HG02938 (cell line): ENCODE results near the gene DAO.

Source experiments
- ATAC-seq: cut with Tn5 transposase; IDR thresholded peaks from one replicate; pipeline ENCODE4 v1.9.1; 2021; ENCODE audit warnings: mild to moderate bottlenecking, moderate library complexity; ENCODE audit not compliant: unreplicated experiment

The DAO gene

DNA sequence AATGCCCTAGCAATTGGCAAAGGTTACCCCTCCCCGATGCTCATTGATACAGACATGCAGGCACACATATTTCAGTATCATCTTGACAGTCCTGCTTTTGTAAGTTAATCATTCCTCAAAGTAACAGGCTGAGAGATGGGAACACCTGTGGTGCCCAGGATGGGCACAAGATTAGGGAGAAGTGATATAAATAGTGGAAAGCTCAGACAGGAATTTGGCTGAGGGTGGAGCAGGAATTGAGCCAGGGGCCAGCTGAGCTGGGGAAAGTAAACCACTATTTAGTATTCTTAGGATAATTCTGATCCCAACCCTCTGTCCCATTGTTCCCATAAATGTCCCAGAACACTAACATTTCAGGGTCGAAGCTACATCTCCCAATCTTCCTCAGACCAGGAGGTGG is 38.3 kb downstream of the DAO start:
- no peak for ATAC-seq

DNA sequence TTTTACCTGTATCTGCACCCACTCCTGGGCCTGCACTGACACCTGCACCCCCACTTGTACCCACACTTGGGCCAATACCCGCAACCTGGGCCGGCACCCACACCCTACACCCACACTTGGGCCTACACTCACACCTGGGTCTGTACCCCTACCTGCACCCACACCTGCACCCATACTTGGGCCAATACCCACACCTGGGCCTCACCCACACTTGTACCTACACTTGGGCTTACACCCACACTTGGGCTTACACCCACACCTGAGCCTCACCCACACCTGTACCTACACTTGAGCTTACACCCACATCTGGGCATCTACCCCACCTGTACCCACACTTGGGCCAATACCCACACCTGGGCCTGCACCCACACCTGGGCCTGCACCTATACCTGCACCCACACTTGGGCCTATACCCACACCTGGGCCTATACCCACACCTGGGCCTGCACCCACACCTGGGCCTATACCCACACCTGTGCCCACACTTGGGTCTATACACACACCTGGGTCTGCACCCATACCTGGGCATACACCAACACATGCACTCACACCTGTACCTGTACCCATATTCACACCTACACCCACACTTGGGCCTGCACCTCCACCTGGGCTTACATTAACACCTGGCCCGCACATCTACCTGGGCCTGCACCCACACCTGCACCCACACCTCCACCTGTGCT is 39.2 kb downstream of the DAO start:
- no peak for ATAC-seq

- ATAC-seq, result no peak
Observed at GRCh38 chr12:108921946-108922345, 42.1 kb downstream of the DAO start.

DNA sequence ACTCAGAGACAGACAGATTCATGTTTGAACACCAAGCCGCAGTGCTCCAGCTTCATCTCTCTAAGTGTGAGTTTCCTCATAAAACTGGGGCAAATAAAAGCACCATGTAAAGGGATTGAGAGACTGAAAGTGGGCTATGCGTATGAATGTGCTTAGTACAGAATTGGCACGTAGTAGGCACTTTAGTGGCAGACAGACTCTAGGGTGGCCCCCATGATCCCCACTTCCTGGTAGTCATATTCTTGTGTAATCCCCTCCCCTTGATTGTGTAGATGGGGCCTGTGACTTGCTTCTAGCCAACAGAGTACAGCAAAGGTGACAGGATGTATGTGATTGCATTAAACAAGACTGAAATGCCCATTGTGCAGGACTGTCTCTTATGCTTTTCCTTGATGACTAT is 43.0 kb downstream of the DAO start:
- ATAC-seq, result no peak

DNA sequence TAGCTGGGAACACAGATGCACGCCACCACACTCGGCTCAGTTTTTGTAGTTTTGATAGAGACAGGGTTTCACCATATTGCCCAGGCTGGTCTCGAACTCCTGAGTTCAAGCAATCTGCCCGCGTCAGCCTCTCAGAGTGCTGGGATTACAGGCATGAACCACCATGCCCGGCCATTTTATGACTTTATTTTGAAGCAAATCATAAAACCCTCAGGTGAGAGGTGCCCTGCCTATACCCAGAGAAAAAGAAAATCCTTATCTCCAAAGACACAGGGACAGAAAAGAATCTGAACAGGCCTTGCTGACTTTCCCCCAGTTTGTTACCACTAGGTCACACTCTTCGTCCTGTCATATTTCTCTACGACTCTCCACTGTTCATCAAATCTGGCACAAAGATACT is 48.8 kb downstream of the DAO start:
- no peak for ATAC-seq

DNA sequence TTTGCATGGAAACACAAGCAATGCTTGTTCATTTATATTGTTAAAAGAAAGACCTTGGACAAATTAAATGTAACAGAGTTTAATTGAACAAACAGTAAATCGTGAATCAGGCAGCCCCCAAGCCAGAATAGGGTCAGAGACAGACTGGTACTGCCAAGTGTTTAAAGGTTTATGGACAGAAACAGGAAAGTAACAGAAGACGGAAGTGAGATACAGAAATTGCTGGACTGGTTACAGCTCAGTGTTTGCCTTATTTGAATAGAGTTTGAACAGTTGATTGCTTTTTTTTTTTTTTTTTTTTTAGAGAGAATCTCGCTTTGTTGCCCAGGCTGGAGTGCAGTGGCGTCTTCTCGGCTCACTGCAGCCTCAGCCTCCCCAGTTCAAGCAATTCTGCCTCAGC is 50.3 kb downstream of the DAO start:
- ATAC-seq, result no peak

- no peak for ATAC-seq
Observed at GRCh38 chr12:108930756-108931155, 50.9 kb downstream of the DAO start.

- ATAC-seq, result no peak
Observed at GRCh38 chr12:108933949-108934348, 54.1 kb downstream of the DAO start.

DNA sequence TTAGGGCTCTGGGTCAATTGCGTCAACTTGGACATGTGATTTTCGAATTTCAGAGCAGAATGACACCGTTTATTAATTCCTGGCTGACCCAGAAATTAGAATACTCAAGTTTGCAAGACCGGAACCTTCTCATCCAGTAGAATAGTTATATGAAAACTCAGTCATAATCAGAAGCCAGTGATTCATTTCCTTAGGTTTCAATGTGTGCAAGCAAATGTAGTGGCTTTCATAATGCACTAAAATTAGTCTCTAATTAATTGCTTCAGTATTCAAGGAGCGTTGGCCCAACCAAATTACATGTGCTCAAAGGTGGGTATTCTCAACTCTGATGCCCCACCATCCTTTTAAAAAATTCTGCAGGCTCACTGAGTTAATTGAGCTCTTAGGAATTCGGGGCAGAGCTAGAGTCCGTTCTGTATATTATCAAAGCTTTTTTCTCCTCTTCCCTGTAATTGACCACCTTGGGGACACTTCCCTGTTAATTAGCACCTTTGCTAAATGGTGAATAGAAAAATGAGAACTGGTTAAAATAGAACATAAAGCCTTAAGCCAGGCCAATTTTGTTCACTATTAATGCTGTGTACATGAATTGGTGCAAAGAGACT is 55.4 kb downstream of the DAO start:
- no peak for ATAC-seq

DNA sequence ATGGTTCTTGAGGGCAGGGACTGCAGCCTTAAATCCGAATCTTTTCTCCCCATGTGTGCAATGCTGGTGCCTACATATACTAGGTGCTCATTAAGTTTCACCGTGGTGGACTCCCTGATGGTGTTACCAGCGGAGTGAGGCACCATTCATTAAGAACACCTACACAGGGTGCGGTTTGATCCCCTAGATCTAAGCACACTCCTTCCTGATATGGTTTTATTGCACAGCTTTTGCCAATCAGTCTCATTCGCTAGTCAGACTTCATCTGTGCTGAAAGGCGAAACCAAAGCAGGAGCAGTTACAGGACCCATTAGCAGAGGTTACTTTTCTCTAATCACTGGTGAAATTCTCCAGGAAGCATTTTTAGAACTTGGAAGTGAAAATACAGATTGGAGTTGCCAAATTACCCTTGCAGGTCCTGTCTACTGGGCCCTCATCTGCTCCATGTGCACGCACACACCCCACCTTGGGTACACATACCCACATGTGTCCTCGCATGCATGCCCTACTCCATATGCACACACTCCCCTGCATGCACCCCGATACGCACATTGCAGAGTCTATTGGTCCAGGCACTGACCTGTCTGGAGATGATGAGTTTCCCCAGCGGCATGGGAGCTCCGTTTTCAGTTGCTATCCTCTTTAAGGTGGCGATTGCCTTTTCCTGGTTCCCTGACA is 58.5 kb downstream of the DAO start:
- ATAC-seq, result no peak

GRCh38 chr12:108939594-108939993 is 59.7 kb downstream of the DAO start:
- ATAC-seq, result no peak

DNA sequence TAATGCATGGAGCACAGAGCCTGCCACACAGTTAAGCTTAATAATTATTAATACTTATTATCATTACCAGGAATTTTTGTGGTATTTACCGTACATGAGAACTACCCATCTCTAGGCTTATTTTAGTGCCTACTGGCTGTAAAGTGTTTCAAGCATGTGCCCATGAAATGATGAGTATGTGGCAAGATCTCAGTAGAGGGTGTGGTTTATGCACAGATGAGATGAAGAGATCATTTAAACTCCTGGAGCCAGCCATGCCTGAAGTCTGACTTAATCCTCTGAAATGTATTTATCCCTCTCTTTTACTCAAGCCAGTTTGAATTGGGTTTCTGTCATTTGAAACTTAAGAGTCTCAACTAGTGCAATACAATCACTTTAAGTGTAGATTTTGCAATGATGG is 60.2 kb downstream of the DAO start:
- ATAC-seq, result no peak

DNA sequence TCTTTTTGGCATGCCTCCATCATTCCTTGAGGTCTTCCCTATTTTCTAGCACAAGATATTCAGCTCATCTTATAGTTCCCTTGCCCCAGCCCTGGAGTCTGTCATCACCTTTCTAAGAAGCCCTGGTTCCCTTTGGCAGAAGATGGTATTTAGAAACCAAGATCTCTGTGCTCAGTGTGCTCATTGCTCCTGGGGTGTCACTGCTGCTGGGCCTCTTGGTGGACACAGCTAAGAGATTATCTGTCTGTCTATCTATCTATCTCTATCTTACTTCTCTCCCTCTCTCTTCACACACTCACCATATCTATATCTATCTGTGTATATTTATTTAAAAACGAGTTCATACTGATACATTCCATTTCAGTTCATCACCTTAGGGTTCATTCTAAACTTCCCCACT is 67.2 kb downstream of the DAO start:
- no peak for ATAC-seq

- ATAC-seq, result no peak
Observed at GRCh38 chr12:108948367-108948766, 68.5 kb downstream of the DAO start.

DNA sequence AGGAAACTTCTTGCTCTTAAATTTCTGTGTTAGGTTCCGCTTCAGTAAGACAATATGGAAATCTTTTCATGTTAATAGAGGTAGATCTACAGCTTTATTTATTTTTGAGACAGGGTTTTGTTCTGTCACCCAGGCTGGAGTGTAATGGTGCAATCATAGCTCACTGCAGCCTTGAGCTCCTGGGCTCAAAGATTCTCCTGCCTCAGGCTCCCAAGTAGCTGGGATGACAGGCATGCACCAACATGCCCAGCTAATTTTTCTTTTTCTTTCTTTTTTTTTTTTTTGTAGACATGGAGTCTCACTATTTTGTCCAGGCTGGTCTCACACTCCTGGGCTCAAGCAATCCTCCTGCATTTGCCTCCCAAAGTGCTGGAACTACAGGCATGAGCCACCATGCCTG is 70.1 kb downstream of the DAO start:
- ATAC-seq, result no peak
